Right lobe of liver (tissue), 6 donors: Measurements from ENCODE around the gene RGMB. TPM values are rescaled to one million over a fixed set of nuclear protein-coding genes. Genes with fewer than 3 reads are reported as not detected.
A peak's percentile ranks its signal among the peaks of the same experiment; 100 is the strongest.

Experiments used
- ATAC-seq, 4 donors: fragments of 200-7000 bp; cut with Tn5 transposase; one replicate each; pipeline ENCODE4 v1.9.1; 2020; ENCODE audit warnings: mild to moderate bottlenecking in 4 of 4, moderate library complexity in 4 of 4
- DNase-seq, 3 donors: peaks; one replicate each; pipeline ENCODE4 v3.0.0-alpha.2; 2020
- H3K27ac ChIP-seq, 3 donors: fragments of 200-600 bp; one replicate each; pipeline ENCODE4 v1.8.0; 2022
- H3K27me3 ChIP-seq, 2 donors: fragments of 200-600 bp; one replicate each; pipeline ENCODE4 v1.8.0; 2022
- H3K36me3 ChIP-seq, 4 donors: fragments of 200-600 bp; sonication (generic) in 1 of 4; one replicate each; pipeline versions ENCODE4 v1.5.1 to v1.8.0; 2017 to 2022; ENCODE audit warnings: control low read depth in 1 of 4
- H3K4me1 ChIP-seq, 4 donors: fragments of 200-600 bp; sonication (generic) in 1 of 4; one replicate each; pipeline versions ENCODE4 v1.5.1 to v1.8.0; 2017 to 2022; ENCODE audit warnings: control low read depth in 1 of 4
- H3K4me3 ChIP-seq, 3 donors: fragments of 200-600 bp; one replicate each; pipeline ENCODE4 v1.8.0; 2022
- H3K9me3 ChIP-seq, 4 donors: fragments of 200-600 bp; sonication (generic) in 1 of 4; one replicate each; pipeline versions ENCODE4 v1.5.1 to v1.8.0; 2017 to 2022; ENCODE audit warnings: control low read depth in 1 of 4
- POLR2A ChIP-seq: fragments of 450-650 bp; IDR thresholded peaks from one replicate; pipeline ENCODE4 v1.6.1; 2017; ENCODE audit warnings: antibody characterized with exemption, mild to moderate bottlenecking
- WGBS: methylation state at CpG from one replicate; pipeline ENCODE4 v1.1.6; 2018; ENCODE audit warnings: low coverage, low lambda C conversion rate; ENCODE audit not compliant: insufficient coverage; ENCODE audit errors: missing lambda C conversion rate; 5-methylcytosine and 5-hydroxymethylcytosine counted together
- intact Hi-C, 2 donors: fragments of 100-400 bp; cut with DNase I; formaldehyde crosslinking; loops; one replicate each; pipeline versions ENCODE4 v1.11.2 to v1.14.1; 2022
- total RNA-seq, 6 experiments: library from RNA; depleted of rRNA in 2 of 6; stranded (reverse); fragments of >200 nt in 2 of 6; fragmentation: NEBNext Ultra II Directional in 3 of 6; extraction: Animal tissue kit (Norgen Biotek cat#: 25700) in 3 of 6; gene quantifications; one replicate each; pipeline versions ENCODE4 v1.1.0 to v1.2.4, GENCODE V29; 2016 to 2023
- TF ChIP-seq, protein P1 (sequence below), 4 donors: fragments of 200-600 bp in 3 of 4; fragments of 450-650 bp in 1 of 4; IDR thresholded peaks; one replicate each; pipeline versions ENCODE4 v1.5.1 to v1.8.0; 2016 to 2022; ENCODE audit warnings: antibody characterized with exemption in 4 of 4, mild to moderate bottlenecking in 2 of 4
- donor health status: DM: no; HTN: yes; CAD: no.
- donor health status: DM: no; HTN: no; CAD: no.
- donor health status: DM: no; HTN: no; CAD: no.
- donor health status: DM: no; HTN: yes; CAD: no.
- donor health status: DM: no; HTN: yes; CAD: no.

RGMB gene
- total RNA-seq, 6 experiments from 2014 or later: 4.5 to 10.5 (median 5.1) TPM

DNA sequence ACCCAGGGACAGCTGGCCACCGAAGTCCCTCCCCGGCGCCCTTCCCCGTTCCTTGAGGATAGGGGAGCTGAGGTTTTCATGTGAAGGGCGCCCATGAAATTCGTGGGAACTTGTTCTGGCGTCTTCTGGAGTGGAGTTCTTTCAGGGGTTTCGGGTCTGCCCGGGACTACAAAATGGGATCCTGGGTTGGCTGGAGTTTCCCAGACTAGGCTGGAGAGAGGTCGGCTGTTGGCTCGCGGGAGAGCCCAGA lies 3.6 kb upstream of the RGMB start:
- H3K9me3 ChIP-seq: no peaks in the 10 kb centered on the region
- peaks cover 0 to 6% of the 10 kb centered on the region in 2 donors for H3K27me3 ChIP-seq
- no peaks in the 10 kb centered on the region for H3K36me3 ChIP-seq
- peak overlapping the region in 1 of 3 donors; percentile 50 for H3K27ac ChIP-seq
- TF ChIP-seq, protein P1, sequence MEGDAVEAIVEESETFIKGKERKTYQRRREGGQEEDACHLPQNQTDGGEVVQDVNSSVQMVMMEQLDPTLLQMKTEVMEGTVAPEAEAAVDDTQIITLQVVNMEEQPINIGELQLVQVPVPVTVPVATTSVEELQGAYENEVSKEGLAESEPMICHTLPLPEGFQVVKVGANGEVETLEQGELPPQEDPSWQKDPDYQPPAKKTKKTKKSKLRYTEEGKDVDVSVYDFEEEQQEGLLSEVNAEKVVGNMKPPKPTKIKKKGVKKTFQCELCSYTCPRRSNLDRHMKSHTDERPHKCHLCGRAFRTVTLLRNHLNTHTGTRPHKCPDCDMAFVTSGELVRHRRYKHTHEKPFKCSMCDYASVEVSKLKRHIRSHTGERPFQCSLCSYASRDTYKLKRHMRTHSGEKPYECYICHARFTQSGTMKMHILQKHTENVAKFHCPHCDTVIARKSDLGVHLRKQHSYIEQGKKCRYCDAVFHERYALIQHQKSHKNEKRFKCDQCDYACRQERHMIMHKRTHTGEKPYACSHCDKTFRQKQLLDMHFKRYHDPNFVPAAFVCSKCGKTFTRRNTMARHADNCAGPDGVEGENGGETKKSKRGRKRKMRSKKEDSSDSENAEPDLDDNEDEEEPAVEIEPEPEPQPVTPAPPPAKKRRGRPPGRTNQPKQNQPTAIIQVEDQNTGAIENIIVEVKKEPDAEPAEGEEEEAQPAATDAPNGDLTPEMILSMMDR (IDR thresholded peaks at IDR 0.05): no peak
- TF ChIP-seq POLR2A: no peak
- ATAC-seq (no peak), DNase-seq (peak in 1 of 3 donors; percentile 60)
- WGBS: 0% methylated on average over 12 of the region's 12 CpGs
- H3K4me1 ChIP-seq: peaks cover 0 to 28% (median 4%) of the 10 kb centered on the region in 4 donors
- intact Hi-C loops: no loop called here
- peak overlapping the region; percentile 53 to 60 (median 57) for H3K4me3 ChIP-seq

DNA sequence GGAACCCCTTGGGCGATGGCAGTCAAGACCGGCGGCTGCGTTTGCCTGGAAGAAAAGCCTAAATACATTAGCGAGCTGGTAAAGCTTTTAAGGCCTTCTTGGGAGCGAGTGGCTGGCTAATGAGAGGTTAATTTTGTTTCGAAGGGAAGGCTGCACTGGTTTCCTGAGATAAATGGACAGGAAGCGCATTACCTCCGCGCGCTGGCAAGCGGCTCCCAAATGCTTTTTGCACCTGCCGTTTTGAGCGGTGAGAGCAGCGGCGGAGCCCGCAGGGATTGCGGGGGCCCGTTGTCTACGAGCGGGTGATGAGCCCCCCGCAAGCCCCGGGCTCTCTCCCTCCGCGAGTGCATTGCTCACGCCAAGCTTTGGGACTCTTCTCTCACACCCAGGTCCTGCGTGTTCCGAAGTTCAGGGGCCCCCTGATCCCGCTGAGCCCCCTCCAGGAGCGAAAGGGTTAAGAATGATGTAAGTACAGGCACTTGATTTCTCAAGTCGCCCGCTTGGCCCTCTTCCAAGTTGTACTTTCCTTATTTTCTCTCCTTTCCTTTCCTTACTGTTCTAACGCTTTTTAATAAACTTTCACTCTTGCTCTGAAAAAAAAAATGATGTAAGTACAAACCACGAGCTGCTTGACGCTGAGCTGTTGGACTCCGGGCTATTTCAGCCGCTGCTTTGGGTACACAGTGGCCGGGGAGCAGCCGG lies 3.1 kb upstream of the RGMB start:
- WGBS: 0% methylated on average over 14 of the region's 39 CpGs
- peak in 2 of 4 donors; percentile 5 to 15 for ATAC-seq
- intact Hi-C loops: no loop called here

GRCh38 chr5:98770911-98771322 lies 2.5 kb upstream of the RGMB start:
- WGBS: 0% methylated on average over 6 of the region's 6 CpGs
- TF ChIP-seq POLR2A: no peak
- TF ChIP-seq, protein P1 (IDR thresholded peaks at IDR 0.05): no peak
- Histone ChIP-seq H3K27me3 (no peaks in the 10 kb centered on the region), H3K9me3 (no peaks in the 10 kb centered on the region), H3K4me3 (peak overlapping the region; percentile 53 to 60 (median 57)), H3K36me3 (no peaks in the 10 kb centered on the region), H3K4me1 (peaks cover 0 to 36% (median 4%) of the 10 kb centered on the region in 4 donors), H3K27ac (peak overlapping the region in 2 of 3 donors; percentile 2 to 50)
- ATAC-seq (no peak), DNase-seq (no peak)
- intact Hi-C loops: no loop called here

More for the DNA sequence above, 3.1 kb upstream of the RGMB start:
- Histone ChIP-seq H3K36me3 (no peaks in the 10 kb centered on the region), H3K27ac (peak overlapping the region in 2 of 3 donors; percentile 2 to 50), H3K9me3 (no peaks in the 10 kb centered on the region), H3K4me1 (peaks cover 0 to 30% (median 4%) of the 10 kb centered on the region in 4 donors), H3K27me3 (peaks cover 0 to 2% of the 10 kb centered on the region in 2 donors), H3K4me3 (peak overlapping the region; percentile 53 to 60 (median 57))
- TF ChIP-seq, protein P1 (IDR thresholded peaks at IDR 0.05): no peak
- TF ChIP-seq POLR2A: no peak
- DNase-seq: peak; percentile 36 to 60 (median 54)

DNA sequence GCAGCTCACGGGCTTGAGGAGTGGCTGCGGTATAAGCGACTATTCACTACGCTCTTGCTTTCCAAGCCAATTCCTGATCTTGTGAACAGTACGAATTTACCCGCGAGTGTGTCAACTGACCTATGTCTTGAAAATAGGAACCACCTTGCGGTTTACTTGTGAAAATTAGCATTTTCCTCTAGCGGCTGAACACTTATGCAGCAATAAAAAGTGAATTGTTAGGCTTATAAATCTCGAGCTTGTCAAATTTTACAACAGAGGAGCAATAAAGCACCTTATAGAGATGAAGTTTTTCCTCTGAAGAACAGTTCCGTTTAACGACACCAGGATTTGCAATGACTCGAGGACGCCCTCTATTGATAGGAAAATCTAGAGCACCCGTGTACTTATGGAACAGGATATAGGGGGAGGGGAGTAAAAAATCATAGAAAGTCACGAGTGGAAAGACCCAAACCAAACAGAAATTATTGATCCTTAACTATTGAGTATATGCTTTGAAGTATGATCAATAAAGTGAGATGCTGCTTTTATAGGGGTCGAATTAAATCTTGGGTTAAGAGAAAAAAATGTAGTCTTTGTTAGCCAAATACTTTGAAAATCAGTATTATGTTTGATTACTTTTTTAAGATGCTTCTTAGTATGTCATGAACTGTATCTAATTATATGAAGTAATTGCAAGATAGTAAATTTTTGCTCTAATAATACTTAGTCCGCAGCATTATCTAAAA lies 1.9 kb upstream of the RGMB start:
- no peaks in the 10 kb centered on the region for H3K27me3 ChIP-seq
- H3K4me1 ChIP-seq: peaks cover 0 to 36% (median 4%) of the 10 kb centered on the region in 4 donors
- H3K4me3 ChIP-seq: peak overlapping the region; percentile 53 to 60 (median 57)
- WGBS: 3% methylated on average over 18 of the region's 18 CpGs
- intact Hi-C loops: no loop called here
- H3K27ac ChIP-seq: peak overlapping the region in 2 of 3 donors; percentile 2 to 50
- H3K36me3 ChIP-seq: no peaks in the 10 kb centered on the region
- ATAC-seq (peak in 3 of 4 donors; percentile 21 to 28 (median 25)), DNase-seq (peak in 1 of 3 donors; percentile 54)
- TF ChIP-seq POLR2A: no peak
- TF ChIP-seq, protein P1 (IDR thresholded peaks at IDR 0.05): peak; percentile 82 to 91 (median 88)
- no peaks in the 10 kb centered on the region for H3K9me3 ChIP-seq
